Gastroesophageal sphincter (tissue), 4 donors: ENCODE results near the gene KIFC3. TPM values are rescaled to one million over a fixed set of nuclear protein-coding genes. Genes with fewer than 3 reads are reported as not detected.

Experiments used
- ATAC-seq: fragments of 150-250 bp; one replicate; pipeline ENCODE4 v1.9.1; 2016; ENCODE audit warnings: mild to moderate bottlenecking, moderate library complexity
- H3K27ac ChIP-seq, 4 donors: fragments of 200-600 bp; sonication (generic) in 3 of 4; 1 replicate in 3 of 4; 2 replicates in 1 of 4; pipeline ENCODE4 v1.5.1; 2016 to 2019
- H3K27me3 ChIP-seq: fragments of 200-600 bp; sonication (generic); one replicate; pipeline ENCODE4 v1.5.1; 2019
- H3K36me3 ChIP-seq, 2 donors: fragments of 200-600 bp; sonication (generic); one replicate each; pipeline ENCODE4 v1.5.1; 2019; ENCODE audit warnings: control low read depth in 1 of 2
- H3K4me1 ChIP-seq, 3 donors: fragments of 200-600 bp; sonication (generic); 1 replicate in 2 of 3; 2 replicates in 1 of 3; pipeline ENCODE4 v1.5.1; 2016 to 2019; ENCODE audit warnings: control low read depth in 2 of 3
- H3K4me3 ChIP-seq, 2 donors: fragments of 200-600 bp; sonication (generic); one replicate each; pipeline ENCODE4 v1.5.1; 2019; ENCODE audit warnings: mild to moderate bottlenecking in 1 of 2, moderate library complexity in 1 of 2
- H3K9me3 ChIP-seq, 3 donors: fragments of 200-600 bp; sonication (generic); one replicate each; pipeline ENCODE4 v1.5.1; 2017 to 2019; ENCODE audit warnings: control low read depth in 2 of 3
- EP300 ChIP-seq: sonication (generic); formaldehyde crosslinking; IDR thresholded peaks from one replicate; pipeline ENCODE4 v1.6.1; 2017; ENCODE audit warnings: antibody characterized with exemption, mild to moderate bottlenecking
- POLR2A ChIP-seq, 2 donors: fragments of 450-650 bp; IDR thresholded peaks; one replicate each; pipeline ENCODE4 v1.6.1; 2017; ENCODE audit warnings: antibody characterized with exemption in 2 of 2, mild to moderate bottlenecking in 2 of 2, moderate library complexity in 1 of 2
- POLR2AphosphoS5 ChIP-seq: sonication (generic); formaldehyde crosslinking; IDR thresholded peaks from one replicate; pipeline ENCODE4 v1.6.1; 2017; ENCODE audit warnings: antibody characterized with exemption
- WGBS, 2 donors: methylation state at CpG; one replicate each; pipeline ENCODE4 v1.1.5; 2018; ENCODE audit warnings: low coverage in 1 of 2; 5-methylcytosine and 5-hydroxymethylcytosine counted together
- total RNA-seq, 4 donors: library from RNA; depleted of rRNA; stranded (reverse); fragments of >200 nt; gene quantifications; one replicate each; pipeline ENCODE4 v1.1.0, GENCODE V29; 2016
- TF ChIP-seq, protein P1 (sequence below), 4 experiments: fragments of 200-600 bp in 2 of 4; fragments of 450-650 bp in 2 of 4; sonication (generic) in 1 of 4; IDR thresholded peaks; one replicate each; pipeline ENCODE4 v1.5.1; 2017 to 2019; ENCODE audit warnings: antibody characterized with exemption in 4 of 4, mild to moderate bottlenecking in 2 of 4, moderate library complexity in 2 of 4

Gene KIFC3
- total RNA-seq, 4 donors from 2014 or later, result 17.4 to 78.4 (median 36.2) TPM

DNA sequence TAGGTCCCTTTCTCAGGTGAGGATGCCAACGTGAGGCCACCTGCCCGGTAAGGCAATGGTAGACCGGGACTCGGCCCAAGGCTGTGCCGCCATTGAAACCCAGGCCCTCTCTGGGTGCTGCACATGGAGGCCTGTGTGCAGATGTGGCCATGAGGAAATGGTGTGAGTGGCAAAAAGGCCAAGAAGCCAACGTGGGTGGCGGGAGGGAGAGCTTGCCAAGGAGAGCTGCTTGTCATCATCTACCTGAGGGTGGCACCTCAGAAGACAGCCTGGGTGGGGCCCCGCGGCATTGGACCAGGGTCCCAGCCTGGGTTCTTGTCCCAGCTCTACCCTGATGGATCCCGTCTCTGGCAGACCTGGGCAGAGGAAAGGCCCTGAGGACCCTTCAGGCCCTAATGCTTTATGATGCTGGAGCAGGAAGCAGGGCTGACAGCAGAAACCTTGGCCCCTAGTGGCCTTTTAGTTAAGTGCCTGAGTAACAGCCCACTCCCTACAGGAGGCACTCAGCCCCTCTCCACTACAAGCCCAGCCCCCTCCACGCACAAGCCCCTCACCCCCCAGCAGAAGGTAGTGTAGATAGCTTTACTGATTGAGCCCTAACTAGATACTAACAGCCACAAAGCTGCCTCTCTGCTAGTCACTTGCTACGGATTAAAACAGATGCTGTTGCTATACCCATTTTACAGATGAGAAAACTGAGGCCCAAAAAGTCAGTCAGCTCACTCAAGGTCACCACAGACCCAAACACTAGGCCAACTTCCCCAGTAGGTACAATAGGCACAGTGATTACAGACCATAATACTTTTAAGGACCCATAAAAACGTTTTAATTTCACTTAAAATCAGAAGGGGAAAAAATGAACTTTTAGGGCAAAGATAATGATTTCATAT, 26.2 kb upstream of the KIFC3 start:
- no peak overlapping the region for H3K27ac ChIP-seq
- H3K36me3 ChIP-seq, result no peaks in the 10 kb centered on the region
- H3K27me3 ChIP-seq, result peaks cover 4% of the 10 kb centered on the region
- H3K9me3 ChIP-seq, result no peaks in the 10 kb centered on the region
- H3K4me1 ChIP-seq, result peaks cover 0 to 5% (median 0%) of the 10 kb centered on the region in 3 donors
- no peak for ATAC-seq
- 80% methylated on average over 2 to 3 of the region's 13 CpGs for WGBS, 2 donors
- no peak for TF ChIP-seq POLR2AphosphoS5
- TF ChIP-seq, protein P1, sequence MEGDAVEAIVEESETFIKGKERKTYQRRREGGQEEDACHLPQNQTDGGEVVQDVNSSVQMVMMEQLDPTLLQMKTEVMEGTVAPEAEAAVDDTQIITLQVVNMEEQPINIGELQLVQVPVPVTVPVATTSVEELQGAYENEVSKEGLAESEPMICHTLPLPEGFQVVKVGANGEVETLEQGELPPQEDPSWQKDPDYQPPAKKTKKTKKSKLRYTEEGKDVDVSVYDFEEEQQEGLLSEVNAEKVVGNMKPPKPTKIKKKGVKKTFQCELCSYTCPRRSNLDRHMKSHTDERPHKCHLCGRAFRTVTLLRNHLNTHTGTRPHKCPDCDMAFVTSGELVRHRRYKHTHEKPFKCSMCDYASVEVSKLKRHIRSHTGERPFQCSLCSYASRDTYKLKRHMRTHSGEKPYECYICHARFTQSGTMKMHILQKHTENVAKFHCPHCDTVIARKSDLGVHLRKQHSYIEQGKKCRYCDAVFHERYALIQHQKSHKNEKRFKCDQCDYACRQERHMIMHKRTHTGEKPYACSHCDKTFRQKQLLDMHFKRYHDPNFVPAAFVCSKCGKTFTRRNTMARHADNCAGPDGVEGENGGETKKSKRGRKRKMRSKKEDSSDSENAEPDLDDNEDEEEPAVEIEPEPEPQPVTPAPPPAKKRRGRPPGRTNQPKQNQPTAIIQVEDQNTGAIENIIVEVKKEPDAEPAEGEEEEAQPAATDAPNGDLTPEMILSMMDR (IDR thresholded peaks at IDR 0.05), result no peak
- TF ChIP-seq EP300, result no peak
- no peak for TF ChIP-seq POLR2A (IDR thresholded peaks at IDR 0.05)
- no peak overlapping the region for H3K4me3 ChIP-seq

DNA sequence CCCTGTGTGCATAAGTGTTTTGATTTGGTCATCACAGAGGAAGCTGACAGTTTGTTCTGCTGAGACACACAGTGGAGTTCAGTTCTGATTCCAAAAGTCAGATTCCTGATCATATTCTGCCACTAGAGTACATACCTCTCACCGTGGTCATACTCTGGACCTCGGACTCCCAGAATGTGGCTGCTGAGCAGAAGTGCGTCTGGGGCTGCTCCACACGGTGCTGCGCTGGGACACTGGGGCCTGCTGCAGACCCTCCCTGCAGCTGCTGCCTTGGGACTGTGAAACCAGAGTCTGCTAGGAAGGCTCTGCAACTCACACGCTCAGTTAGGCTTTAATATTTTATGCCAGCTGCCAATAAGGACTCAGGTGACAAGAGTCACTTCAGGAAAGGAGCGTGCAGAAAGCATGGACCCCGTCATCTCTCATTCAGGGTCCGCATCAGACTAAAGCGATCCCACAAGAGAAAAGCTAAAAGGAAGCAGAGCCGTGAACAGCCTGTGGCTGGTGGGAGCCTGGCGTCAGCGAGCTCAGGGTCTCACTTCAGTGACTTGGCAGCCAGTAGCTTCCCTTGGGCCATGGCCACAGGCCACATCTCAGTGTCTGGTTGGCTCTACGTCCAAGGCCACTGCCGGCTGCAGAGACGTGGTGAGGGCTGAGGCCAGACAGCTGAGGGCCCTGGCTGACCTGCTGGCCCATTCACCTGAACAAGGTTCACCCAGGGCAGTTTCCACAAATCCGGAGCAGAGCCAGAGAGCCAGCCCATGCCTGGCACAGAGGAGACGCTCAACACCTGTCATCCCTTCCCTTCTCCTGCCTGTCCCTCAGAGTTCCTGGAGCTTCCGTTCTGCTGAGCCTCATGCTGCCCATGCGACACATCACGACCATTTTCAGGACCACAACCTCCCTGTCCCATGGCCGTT, 24.7 kb upstream of the KIFC3 start:
- TF ChIP-seq POLR2A (IDR thresholded peaks at IDR 0.05) (no peak), POLR2AphosphoS5 (no peak), EP300 (no peak)
- TF ChIP-seq, protein P1 (IDR thresholded peaks at IDR 0.05), result no peak
- Histone ChIP-seq H3K27me3 (no peaks in the 10 kb centered on the region), H3K9me3 (no peaks in the 10 kb centered on the region), H3K4me1 (peaks cover 0 to 5% (median 0%) of the 10 kb centered on the region in 3 donors), H3K27ac (no peak overlapping the region), H3K4me3 (no peak overlapping the region), H3K36me3 (no peaks in the 10 kb centered on the region)
- WGBS, 2 donors, result 80 to 96% methylated on average over 4 to 7 of the region's 22 CpGs
- ATAC-seq, result no peak

DNA sequence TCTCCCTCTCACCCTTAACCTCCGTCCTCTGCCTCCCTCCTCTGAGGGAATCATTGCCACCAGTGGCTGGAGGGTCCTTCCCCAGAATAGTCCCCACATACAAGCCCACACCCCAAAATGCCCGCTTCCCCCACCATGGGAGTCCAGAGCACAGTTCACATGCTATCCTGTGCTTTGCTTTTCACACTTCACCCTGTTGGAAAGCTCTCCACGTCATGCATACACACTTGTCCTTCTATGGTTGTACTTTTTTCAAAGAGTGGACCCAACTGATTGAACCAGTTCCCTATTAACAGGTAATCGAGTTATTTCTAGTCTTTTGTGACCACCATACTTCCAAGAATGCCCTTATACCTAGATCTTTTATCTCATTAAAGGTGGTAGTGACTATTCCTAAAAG, 23.8 kb upstream of the KIFC3 start:
- WGBS, 2 donors, result 50 to 65% methylated on average over 3 to 4 of the region's 4 CpGs
- H3K4me3 ChIP-seq, result no peak overlapping the region
- H3K27me3 ChIP-seq, result no peaks in the 10 kb centered on the region
- no peak overlapping the region for H3K27ac ChIP-seq
- no peaks in the 10 kb centered on the region for H3K36me3 ChIP-seq
- peaks cover 0 to 5% (median 0%) of the 10 kb centered on the region in 3 donors for H3K4me1 ChIP-seq
- H3K9me3 ChIP-seq, result no peaks in the 10 kb centered on the region
- no peak for ATAC-seq
- TF ChIP-seq EP300, result no peak
- TF ChIP-seq POLR2A (IDR thresholded peaks at IDR 0.05), result no peak
- TF ChIP-seq, protein P1 (IDR thresholded peaks at IDR 0.05), result no peak
- TF ChIP-seq POLR2AphosphoS5, result no peak

DNA sequence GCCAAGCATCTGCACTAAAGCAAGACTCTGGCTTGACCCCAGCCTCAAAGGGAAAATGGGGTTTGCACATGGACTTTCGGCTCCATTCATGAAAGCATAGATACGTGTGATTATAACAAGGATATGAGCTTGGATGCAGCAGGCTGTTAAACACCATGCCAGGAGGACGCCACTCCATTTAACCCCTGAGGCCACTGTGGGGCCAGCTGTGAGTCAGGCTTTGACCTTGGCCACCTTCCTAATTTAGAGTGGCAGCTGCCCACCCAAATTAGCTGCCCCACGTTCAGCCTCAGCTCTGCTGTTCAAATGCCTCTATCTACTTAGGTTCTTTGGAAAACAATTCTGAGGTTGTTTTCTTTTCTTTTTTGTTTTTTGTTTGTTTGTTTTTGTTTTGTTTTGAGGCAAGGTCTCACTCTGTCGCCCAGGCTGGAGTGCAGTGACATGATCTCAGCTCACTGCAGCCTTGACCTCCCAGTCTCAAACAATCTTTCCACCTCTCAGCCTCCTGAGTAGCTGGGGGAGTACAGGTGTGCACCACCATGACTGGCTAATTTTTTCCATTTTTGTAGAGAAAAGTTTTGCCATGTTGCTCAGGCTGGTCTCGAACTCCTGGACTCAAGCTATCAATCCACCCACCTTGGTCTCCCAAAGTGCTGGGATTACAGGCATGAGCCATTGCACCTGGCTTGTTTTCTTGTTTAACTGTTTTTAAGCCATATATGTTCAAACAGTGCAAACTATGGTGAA, 23.2 kb upstream of the KIFC3 start:
- H3K4me3 ChIP-seq, result no peak overlapping the region
- 70 to 74% methylated on average over 5 of the region's 6 CpGs for whole genome bisulfite sequencing, 2 donors

More for the DNA sequence above, 23.2 kb upstream of the KIFC3 start:
- TF ChIP-seq EP300 (no peak), POLR2AphosphoS5 (no peak), POLR2A (IDR thresholded peaks at IDR 0.05) (no peak)
- TF ChIP-seq, protein P1 (IDR thresholded peaks at IDR 0.05), result no peak
- Histone ChIP-seq H3K9me3 (no peaks in the 10 kb centered on the region), H3K27ac (no peak overlapping the region), H3K27me3 (no peaks in the 10 kb centered on the region), H3K36me3 (no peaks in the 10 kb centered on the region), H3K4me1 (peaks cover 0 to 2% (median 0%) of the 10 kb centered on the region in 3 donors)
- no peak for ATAC-seq
